Fibroblast of skin of back (primary cell): ENCODE data around the gene KDM4C.

Experiments used
- DNase-seq: peaks from one replicate; pipeline ENCODE4 v3.0.0-alpha.2; 2013

Gene KDM4C

GRCh38 chr9:7108936-7109335, 351.2 kb downstream of the KDM4C start:
- no peak for DNase-seq

DNA sequence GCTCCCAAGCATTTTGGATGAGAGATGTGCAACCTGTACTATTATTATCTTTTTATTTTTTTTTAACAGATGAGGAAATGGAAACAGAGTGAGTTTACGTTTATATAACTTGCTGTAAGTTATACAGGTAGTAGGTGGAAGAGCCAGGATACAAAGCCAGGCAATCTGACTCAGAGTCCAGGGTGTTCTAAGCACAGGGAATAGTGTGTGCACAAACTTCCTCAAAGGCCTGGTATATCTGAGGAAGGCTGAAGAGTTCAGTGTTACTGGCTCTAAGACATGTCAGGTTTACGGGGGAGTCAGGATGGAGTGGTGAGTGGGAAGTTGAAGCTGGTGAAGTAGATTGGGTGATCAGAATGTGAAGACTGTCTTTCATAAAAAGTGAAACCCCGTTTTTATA, 353.6 kb downstream of the KDM4C start:
- DNase-seq = no peak

DNA sequence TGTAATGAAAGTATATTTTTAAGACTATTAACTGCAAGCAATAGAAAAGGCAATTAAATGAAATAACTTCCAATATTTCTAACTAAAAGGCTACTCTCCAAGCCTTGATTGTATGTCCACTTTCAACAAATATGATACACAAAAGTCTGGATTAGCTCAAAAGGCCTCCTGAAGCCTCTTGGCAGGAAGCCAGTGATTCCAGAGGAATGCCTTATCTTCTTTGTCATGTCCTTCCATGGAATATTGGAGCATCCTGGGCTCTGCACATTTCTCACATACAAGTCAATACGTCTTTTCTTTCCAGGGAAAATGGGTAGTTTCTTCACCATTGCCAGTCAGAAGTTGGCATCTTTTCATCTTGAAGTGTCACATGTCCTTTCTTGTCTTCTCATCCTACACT, 357.8 kb downstream of the KDM4C start:
- peak; percentile 28 for DNase-seq

DNA sequence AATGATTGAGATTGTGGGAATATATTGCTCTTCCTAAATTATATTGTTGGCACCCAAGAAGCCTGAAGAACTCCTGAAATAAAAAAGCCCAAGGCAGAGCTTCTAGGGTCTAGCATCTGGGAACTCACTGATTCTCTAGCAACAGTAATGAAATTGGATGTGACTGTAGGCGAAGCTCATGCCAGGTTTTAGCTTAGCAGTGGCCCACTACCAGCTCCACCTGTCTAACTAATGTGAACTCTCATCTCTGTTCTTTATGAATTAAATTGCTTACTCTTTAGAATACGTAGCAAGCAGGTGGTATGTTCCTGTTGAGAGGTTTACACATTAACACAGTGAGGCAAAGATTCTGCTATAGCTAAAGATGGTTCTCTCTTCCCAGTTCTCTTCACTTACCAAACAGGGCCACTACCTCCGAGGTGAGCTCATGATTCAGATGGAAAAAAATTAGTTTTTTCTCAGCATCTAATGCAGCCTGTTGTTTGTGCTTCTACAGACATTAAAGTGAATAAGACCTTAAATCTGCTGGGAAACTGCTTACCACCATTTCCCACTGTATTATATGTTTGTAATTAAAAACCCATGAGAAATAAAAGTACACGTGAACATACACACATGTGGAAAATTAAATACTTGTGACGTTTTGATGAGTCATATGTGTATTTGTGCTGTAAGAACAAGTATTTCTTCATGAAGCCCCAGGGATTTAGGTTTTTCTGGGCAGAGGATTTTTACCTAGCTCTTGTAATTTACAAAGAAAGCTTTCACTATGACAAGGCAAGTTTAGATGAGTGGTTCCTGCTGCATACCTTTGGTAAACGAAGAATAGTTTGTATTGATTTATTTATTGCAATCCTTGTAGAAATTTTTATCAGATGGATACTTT, 360.1 kb downstream of the KDM4C start:
- peak; percentile 46 for DNase-seq

DNA sequence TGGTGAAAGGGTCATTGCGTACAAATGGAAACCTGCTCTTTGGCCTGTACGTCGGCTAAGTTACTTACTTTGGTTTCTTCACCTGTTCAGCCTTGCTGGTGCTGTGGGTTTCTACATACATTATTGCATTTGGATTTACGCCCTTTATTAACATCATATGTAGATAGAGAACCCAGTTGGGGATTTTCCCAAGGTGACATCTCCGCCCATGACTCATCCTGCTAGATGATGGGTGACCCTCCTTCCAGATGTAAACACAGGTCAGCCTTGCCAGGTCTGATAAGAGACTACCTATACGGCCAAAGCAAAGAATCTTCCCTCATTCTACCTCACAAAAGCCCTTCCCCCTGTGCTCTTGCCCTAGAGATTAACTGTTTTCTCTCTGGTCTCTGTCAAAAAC, 360.9 kb downstream of the KDM4C start:
- DNase-seq = no peak

GRCh38 chr9:7119612-7120011, 361.8 kb downstream of the KDM4C start:
- DNase-seq = no peak

DNA sequence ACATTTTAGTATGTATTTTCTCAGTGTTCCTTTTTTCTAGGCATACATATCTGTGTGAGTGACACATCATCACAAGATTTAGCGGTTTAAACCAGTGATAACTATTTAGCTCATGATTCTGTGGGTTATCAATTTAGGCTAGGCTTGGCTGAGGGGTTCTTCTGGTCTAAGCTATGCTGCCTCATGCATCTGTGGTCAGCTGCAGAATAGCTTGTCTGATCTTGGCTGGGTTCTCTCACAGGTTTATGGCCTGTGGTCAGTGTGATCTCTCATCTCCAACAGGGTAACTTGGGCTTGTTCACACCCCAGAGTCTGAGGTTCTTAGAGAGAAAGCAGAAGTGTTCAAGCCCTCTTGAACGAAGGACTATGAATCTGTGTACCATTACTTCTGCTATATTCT, 363.3 kb downstream of the KDM4C start:
- no peak for DNase-seq

DNA sequence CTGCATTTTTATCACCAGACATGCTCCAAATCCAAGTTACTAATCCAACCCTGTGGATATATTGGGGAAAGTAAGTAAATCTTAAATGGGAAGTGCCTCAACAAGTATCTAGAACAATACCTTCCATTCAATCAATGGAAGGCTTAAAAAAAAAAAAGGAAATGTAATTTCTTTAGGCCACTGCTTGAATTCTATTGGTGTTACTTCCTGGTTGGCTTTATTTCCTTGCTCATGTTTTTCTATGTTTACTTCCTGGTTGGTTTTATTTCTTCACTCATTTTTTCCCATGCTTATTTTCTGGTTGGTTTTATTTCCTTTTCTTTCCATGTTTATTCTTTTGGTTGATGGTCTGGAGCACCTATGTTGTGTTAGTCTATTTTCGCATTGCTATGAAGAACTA, 363.9 kb downstream of the KDM4C start:
- no peak for DNase-seq

DNA sequence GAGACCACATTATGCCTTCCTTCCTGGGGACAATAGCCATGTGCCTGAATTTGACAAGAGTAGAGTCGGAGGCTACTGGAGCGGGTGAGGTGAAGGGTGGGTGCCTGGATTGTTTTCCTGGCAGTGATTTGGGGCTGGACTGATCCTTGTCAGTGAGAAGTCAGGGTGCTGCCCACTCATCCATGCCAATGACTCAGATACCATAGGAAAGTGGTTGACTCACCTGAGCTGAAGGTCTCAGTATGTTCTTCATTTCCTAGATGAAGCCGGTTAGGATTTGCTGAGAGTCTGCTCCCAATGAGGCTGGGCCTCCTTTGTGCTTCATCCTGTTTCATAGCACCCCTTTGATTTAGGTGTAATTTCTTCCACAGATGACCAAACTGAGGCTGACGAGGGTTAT, 366.0 kb downstream of the KDM4C start:
- DNase-seq = no peak

GRCh38 chr9:7125231-7125630, 367.5 kb downstream of the KDM4C start:
- DNase-seq = no peak

- no peak for DNase-seq
These were observed 371.6 kb downstream of the KDM4C start for GRCh38 chr9:7129391-7129790.

DNA sequence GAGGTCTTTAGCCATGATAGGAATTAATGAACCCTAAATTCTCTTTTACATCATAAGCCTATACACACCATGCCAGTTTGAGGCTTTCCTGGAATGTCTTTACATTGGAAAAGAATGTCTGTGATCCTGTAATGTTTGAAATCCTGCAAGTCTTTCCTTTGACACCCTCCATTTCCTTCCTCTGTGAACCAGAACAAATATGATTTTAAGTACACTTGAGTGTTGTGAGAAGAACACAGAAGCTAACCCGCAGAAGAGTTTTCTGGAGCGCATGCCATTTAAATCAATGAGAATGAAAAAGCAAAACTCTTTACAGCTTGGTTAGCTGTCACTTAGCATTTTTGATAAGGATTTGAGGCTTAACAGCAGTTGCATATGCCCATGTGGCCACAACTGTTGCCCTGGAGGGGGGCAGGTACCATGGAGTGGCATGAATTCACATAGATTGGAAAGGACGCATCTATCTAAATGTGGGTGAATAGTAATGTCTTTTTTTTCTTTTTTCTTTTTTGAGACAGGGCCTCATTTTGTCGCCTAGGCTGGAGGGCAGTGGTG, 372.6 kb downstream of the KDM4C start:
- DNase-seq = no peak

DNA sequence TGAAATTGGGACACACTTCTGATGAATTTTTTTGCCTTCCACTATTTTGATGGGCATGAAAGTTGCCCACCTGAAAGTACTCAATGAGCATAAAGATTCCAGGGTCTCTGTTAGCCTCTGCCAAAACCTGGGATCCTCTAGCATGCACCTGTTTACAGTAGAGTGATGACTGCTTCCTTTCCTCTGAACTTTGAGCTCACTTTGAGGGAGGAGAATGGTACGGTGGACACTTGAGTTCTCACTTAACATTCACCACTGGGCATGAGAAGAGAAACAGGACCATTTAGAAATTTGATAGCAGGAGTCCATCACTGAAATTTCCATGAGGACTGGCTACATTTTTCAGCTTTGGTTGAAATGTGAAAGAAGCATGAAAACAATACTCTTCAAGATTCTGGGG, 374.8 kb downstream of the KDM4C start:
- DNase-seq = no peak

GRCh38 chr9:7135735-7136134, 378.0 kb downstream of the KDM4C start:
- DNase-seq = no peak

DNA sequence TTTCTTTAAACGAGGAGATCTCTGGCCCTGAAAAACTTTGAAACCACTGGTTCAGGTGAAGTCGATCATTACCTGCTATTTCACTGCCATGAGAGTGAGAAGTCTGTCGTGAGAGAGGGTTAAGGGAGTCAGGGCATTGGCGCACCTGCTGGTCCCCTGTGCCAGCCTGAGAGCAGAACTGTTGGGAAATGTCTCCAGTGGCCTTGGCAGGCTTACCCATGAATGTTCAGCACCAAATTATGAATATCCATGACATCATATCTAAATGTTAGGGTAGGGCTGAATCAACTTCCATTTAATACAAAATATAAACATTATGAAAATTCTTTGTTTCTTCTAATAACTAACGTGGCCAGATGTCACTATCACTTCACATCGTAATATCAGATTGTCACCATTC, 379.3 kb downstream of the KDM4C start:
- no peak for DNase-seq

DNA sequence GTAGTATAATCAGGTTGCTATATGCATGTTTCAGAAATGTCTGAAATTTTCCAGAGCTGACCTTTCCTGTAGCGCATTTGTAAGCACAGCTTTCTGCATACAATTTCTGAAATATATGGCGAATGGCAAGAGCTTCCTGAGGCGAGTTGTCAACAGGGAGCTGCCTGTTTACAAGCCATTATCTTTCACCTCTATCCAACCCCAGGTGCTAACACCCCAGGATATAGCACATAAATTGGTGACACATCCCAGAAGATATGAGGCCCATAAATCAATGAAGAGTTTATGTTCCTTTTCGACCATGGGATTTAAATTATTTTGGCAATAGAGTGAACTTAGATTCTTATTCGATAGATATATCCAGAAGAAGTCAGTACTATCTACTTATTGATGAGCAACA, 379.8 kb downstream of the KDM4C start:
- no peak for DNase-seq

DNA sequence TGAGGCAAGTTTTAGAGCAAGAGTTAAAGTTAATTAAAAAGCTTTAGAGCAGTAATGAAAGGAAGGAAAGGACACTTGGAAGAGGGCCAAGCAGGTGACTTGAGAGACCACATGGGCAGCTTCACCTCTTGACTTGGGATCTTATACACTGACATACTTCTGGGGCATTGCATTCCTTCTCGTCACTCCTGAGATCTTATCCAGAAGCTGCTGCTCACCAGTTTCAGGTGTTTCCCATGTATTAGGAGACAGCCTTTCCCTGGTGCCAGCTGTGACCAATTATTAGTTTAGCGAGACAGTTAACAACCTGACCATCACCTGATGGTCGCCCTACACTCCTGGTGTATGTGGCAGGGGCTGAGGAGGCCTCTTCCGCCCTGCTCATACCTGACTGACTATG, 382.1 kb downstream of the KDM4C start:
- DNase-seq = no peak

- no peak for DNase-seq
These were observed 382.6 kb downstream of the KDM4C start for GRCh38 chr9:7140401-7140800.

GRCh38 chr9:7143645-7144200, 385.9 kb downstream of the KDM4C start:
- no peak for DNase-seq

DNA sequence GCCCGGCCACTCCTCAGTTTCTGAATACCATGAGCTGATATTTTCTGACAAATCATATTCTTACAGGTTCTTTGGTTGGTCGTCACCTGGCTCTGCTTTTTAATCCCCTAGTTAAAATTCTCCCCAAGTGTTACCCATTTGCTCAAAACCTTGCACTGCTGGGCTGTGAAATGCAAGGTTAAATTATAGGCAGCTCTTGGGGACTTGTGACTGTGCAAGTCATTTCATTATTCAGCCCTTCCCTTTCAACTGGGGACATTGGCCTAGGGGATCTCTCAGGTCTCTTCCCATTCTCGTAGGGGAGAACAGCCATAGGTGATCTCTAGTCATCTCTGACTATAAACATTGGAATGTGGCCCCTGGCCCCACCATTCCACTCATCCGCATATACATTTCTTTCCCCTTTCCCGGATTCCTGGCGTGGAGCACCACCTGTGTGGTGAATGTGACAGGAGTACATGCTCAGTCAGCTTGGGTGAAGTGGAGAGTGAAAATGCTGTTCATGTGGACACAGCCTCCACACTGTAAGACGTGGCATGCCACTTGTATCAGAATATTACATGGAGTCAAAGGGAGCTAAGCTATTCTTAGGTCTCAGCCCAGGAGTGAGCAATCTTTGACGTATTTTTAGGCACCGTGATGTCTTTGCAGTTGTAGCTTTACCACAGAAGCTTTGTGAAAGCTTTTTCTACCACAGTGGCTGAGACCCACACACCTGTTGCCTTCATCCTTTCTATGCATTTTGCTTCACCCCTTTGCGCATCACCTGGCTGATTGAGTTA, 386.7 kb downstream of the KDM4C start:
- no peak for DNase-seq

DNA sequence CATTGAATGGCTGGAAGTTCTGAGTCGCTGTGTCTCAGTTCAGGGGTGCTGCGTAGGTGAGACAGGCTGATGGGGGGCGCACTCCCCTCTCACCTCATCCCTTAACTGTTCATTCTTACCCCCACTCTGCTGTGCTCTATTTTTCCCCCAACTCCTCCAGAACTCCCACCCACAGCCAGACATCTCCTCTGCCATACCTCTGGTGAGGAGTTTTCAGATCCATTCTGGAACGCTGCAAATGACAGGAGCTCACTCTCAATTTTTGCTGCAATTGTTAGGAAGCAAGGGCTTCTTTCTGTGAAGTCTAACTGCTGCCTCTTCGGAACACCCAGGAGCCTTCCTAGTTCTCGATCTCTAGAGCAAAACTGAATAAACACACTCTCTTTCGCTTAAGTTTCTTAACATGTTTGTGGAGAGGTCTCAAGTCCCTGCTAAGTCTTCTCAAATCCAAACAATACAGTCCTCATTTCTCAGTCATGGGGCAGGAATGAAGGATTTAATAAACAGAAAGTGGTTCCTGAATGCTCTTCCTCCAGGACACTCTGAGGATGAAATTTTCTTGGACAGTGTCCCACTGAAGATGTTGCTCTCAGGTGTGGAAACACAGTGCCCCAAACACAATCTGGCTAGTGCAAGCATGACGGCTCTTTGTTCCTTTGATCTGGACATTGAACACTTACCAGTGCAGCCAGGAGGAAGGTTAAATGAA, 387.7 kb downstream of the KDM4C start:
- no peak for DNase-seq

GRCh38 chr9:7146582-7146981, 388.8 kb downstream of the KDM4C start:
- no peak for DNase-seq
